ENCODE results near the gene SERPINB13.
"Not testable (repeated sequence)": the region's sequence is repeated elsewhere in the genome, so short reads cannot be mapped to it uniquely, and the experiment has no call there.

The SERPINB13 gene

DNA sequence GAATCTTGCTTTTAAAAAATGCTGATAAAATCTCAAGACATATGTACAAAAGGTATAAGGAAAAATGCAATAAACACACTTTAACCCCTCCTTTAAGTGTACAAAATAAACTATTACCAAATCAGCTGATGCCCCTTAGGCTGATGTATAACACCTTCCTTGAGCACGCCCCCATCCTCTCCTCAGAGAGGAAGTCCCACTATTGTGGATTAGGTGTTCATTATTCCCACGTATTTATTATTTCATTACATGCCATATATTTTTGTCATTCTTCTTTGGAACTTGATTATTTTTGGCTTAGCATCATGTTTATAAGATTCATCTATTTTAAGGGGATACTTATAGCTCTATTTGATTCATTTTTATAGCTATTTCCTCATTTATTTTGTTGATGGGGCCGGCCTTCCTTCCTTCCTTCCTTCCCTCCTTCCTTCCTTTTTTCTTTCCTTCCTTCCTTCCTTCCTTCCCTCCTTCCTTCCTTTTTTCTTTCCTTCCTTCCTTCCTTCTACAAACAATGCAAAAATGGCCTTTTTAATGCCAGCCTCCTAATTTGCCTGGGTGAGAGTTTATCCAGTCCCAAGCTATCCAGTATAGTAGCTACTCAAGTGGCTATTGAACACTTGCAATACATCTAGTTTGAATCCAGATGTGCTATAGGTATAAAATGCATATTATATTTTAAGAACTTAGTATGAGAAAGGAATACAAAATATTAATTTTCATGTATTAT lies 4.0 kb downstream of the SERPINB13 start:
- no peak for DNase-seq

DNA sequence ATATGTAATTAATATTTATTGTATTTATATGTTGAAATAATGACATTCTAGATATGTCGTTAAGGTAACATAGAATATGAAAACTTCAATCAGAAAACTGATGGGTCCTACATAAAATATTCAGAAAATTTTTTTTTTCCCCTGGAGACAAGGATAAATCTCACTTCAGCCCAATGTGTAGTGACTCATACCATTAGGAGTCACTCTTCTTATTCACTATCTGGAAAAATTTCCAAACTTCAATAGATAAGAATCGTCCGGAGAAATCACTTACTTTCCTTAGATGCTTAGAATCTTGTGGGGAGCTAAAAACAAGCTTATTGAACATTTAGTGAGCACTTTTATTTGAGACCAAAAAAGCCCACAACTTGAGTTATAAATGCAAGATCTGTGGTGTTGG lies 4.6 kb downstream of the SERPINB13 start:
- DNase-seq = no peak

- DNase-seq = no peak
These were observed 5.3 kb downstream of the SERPINB13 start for GRCh38 chr18:63592471-63592870.

- no peak for DNase-seq
These were observed 9.8 kb downstream of the SERPINB13 start for GRCh38 chr18:63596964-63597363.

DNA sequence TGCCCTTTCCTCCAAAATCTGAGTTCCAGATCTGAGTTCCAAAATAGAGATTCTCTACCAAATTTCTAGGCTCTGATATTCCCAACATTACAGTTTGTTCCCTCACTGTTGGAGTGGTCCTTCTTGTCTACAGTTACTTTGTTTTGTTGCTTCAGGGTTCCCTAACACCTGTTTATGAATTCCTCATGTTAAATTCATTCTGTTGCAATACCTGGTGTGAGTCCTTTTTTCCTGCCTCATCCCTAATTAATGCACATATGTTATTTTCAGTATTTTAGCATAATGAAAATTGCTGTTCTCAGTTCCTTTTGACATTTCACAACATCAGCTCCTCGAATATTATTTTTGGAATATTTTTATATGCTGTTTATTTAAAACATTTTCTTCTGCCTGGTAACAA lies 16.2 kb downstream of the SERPINB13 start:
- no peak for DNase-seq

GRCh38 chr18:63603772-63604171 lies 16.6 kb downstream of the SERPINB13 start:
- no peak for DNase-seq

- DNase-seq = no peak
These were observed 17.8 kb downstream of the SERPINB13 start for GRCh38 chr18:63604791-63605567.

- no peak for DNase-seq
These were observed 19.4 kb downstream of the SERPINB13 start for GRCh38 chr18:63606526-63606925.

DNA sequence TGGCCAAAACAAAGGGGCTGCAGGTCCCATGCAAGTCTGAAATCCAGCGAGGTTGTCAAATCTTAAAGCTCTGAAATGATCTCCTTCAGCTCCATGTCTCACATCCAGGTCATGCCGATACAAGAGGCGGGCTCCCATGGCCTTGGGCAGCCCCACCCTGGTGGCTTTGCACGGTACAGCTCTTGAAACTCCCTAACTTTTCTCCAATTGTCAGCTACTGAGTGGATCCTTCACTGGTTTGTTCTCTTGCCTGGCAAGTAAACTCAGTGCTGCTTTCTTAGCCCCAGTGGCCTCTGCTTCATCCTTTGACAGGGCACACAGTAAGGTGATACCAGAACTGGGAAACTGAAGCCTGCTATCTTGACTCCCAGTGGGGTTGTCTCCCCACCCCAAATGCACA lies 26.3 kb downstream of the SERPINB13 start:
- DNase-seq = no peak

DNA sequence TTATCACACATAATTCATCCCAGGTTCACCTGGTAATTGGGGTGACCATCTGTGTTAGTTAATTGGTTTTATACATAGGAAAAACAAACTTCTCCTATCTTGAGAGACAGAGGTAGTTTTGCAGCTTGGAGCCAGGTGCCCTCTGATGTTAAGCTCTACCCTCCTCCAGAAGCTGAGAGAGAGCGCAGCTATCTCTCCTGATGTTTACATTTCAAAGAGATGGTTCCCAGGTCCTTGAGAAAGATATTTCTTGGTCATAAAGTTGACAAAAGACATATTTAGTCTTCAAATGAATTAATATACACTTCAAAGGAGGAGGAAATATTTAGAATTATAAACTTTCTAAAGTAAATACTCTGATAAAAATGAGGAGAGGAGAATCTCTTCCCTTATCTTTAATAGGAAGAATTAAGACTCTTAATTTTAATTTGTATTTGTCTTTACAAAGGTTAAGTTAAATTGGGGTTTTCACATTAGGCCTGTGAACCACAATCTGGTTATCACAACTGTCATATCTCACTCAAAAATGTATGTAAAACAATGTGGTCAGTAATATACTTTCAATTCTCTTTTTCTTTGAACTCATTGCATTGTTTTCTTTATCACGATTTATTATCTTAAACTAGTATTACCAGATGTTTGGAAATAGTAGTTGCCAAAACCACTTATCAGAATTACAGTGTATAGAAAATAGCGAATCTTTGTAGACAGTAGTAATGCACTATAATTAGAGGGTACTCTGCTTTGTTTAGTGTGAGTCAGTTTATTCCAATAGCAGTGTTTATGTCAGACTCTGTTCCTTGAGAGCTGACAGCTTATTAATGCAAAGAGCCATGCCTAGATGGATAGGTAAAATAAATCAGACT lies 30.1 kb downstream of the SERPINB13 start:
- no peak for DNase-seq

- DNase-seq = no peak
These were observed 30.7 kb downstream of the SERPINB13 start for GRCh38 chr18:63617915-63618234.

GRCh38 chr18:63619661-63620060 lies 32.5 kb downstream of the SERPINB13 start:
- DNase-seq = no peak

GRCh38 chr18:63624863-63625262 lies 37.7 kb downstream of the SERPINB13 start:
- DNase-seq = no peak

GRCh38 chr18:63626431-63626830 lies 39.3 kb downstream of the SERPINB13 start:
- DNase-seq = no peak

DNA sequence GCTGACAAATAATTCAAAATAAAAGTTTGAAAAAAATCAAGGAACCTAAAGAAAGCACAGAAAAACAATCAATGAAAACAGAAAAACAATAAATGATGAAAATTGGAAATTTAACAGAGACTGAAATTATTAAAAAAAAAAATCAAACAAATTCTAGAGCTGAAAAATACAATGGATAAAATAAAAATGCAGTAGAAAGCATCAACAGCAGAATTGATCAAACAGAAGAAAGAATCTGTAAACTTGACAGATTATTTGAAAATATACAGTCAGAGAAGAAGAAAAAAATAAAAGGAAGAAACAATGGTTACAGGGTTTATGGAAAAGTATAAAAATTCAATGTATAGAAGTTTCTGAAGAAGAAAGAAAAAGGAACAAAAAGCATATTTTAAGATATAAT lies 40.7 kb downstream of the SERPINB13 start:
- DNase-seq = no peak

DNA sequence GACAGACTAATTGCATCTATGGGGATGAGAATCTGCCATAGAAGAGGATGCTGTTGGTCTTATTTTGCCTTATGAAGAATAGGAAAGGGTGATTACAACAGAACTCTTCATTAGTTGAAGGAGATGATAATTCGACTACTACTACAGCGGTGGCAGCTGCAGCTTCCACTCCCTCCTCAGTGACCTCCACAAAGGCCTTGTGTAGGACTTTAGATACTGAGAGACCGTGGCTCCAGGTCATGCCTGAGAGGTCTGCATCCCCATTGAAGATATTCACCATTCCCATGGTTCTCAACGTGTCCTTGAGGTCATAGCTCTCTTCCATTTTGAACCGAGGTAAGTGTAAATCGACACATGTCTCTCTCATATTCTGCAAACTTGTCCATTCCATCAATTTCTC lies 50.6 kb downstream of the SERPINB13 start:
- no peak for DNase-seq

DNA sequence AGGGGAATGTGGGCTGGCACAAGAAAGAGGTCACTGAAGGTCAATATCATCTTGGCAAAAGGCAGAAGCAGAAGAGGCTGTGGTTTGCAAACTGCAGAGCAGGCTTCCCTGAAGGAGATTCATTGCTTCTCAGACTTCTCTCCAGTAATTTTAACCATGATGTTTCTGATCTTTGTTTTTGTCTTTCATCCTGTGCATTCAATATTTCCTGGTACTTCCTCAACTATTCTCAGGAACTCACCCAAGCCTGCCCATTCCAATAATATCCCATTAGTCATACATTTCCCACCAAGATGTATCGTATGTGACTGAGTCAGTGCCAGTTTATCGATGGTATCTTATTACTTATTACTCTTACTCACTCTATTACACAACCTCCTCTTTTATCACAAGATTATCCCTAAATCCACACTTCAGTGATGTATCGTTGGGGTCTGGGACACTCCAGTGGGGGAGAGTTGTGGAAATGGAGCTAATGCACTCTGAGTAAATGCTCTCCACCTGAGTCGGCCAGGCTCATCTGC lies 54.1 kb downstream of the SERPINB13 start:
- not testable (repeated sequence) for DNase-seq

- DNase-seq = not testable (repeated sequence)
These were observed 55.7 kb downstream of the SERPINB13 start for GRCh38 chr18:63642668-63643356.

- not testable (repeated sequence) for DNase-seq
These were observed 57.0 kb downstream of the SERPINB13 start, which contains the start of gene SERPINB4 for GRCh38 chr18:63644142-63644541. SERPINB4 (minus strand) TSS chr18:63644256; CDS start chr18:63643577, 679 bp downstream.

DNA sequence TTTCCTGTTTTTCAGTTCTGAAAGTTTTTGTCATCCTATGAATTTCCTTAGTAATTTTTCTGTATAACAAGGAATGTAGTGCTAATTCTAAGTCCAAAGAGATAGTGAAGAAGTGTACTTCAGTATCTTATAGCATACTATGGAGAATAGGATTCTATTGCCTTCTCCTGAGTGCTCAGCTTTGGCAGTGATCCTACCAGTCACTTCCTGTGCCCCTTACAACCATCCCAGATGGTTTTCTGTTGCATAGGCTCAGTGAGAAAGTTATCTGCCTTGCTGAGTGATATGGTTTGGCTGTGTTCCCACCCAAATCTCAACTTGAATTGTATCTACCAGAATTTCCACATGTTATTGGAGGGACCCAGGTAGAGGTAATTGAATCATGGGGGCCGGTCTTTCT lies 57.6 kb downstream of the SERPINB13 start:
- DNase-seq = not testable (repeated sequence)

GRCh38 chr18:63646936-63647335 lies 59.8 kb downstream of the SERPINB13 start:
- DNase-seq = no peak

DNA sequence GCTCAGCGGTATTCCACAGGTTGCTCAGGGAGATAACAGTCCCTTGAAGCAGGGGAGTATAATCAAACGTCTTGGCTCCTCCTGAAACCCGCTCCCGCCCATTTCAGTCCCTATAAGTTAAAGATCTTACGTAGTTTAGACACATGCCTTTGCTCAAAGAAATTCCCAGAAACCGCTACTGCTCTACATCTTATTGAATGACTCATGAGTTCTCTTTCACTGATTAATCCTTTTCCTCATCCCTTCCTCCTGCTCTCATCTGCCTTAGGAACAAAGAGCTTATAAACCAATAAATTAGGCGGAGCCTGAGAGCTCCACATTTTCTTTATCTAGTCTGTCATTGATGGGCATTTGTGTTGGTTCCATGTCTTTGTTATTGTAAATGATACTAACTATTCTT lies 61.1 kb downstream of the SERPINB13 start:
- no peak for DNase-seq

All from activated CD4-positive, alpha-beta T cell treated with anti-CD3 and anti-CD28 coated beads for 1 hour (primary cell).